ENCODE measurements around the gene TMEM191B.
"Not testable (repeated sequence)": the region's sequence is repeated elsewhere in the genome, so short reads cannot be mapped to it uniquely, and the experiment has no call there.

- TF ChIP-seq, protein P1, sequence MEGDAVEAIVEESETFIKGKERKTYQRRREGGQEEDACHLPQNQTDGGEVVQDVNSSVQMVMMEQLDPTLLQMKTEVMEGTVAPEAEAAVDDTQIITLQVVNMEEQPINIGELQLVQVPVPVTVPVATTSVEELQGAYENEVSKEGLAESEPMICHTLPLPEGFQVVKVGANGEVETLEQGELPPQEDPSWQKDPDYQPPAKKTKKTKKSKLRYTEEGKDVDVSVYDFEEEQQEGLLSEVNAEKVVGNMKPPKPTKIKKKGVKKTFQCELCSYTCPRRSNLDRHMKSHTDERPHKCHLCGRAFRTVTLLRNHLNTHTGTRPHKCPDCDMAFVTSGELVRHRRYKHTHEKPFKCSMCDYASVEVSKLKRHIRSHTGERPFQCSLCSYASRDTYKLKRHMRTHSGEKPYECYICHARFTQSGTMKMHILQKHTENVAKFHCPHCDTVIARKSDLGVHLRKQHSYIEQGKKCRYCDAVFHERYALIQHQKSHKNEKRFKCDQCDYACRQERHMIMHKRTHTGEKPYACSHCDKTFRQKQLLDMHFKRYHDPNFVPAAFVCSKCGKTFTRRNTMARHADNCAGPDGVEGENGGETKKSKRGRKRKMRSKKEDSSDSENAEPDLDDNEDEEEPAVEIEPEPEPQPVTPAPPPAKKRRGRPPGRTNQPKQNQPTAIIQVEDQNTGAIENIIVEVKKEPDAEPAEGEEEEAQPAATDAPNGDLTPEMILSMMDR (conservative IDR thresholded peaks at IDR 0.05; ENCODE audit: low read length): not testable (repeated sequence)
- not testable (repeated sequence) for TF ChIP-seq EZH2phosphoT487 (IDR thresholded peaks at IDR 0.05; ENCODE audit: borderline replicate concordance)
Observed at GRCh38 chr22:18527752-18528596, at the start of gene TMEM191B.

Measured in Loucy (cell line).